HG02623 (cell line): ENCODE results near the gene PARP1.

Experiments used
- ATAC-seq: cut with Tn5 transposase; IDR thresholded peaks from one replicate; pipeline ENCODE4 v1.9.1; 2021; ENCODE audit warnings: moderate library complexity; ENCODE audit not compliant: unreplicated experiment

PARP1 gene

GRCh38 chr1:226408285-226409184 is 642 bp upstream of the PARP1 start:
- no peak for ATAC-seq

- ATAC-seq: no peak
Observed at GRCh38 chr1:226407199-226407496, 745 bp downstream of the PARP1 start.

- no peak for ATAC-seq
Observed at GRCh38 chr1:226406401-226406881, 1.5 kb downstream of the PARP1 start.

GRCh38 chr1:226405411-226405988 is 2.4 kb downstream of the PARP1 start:
- ATAC-seq: no peak

- no peak for ATAC-seq
Observed at GRCh38 chr1:226404904-226405222, 3.0 kb downstream of the PARP1 start.

- no peak for ATAC-seq
Observed at GRCh38 chr1:226404063-226404903, 3.6 kb downstream of the PARP1 start.

- ATAC-seq: no peak
Observed at GRCh38 chr1:226403201-226404034, 4.5 kb downstream of the PARP1 start.

- no peak for ATAC-seq
Observed at GRCh38 chr1:226402739-226403165, 5.1 kb downstream of the PARP1 start.

- no peak for ATAC-seq
Observed at GRCh38 chr1:226401355-226402303, 6.3 kb downstream of the PARP1 start.

GRCh38 chr1:226400519-226401354 is 7.2 kb downstream of the PARP1 start:
- no peak for ATAC-seq

- ATAC-seq: no peak
Observed at GRCh38 chr1:226397955-226398636, 9.8 kb downstream of the PARP1 start.

GRCh38 chr1:226397011-226397926 is 10.6 kb downstream of the PARP1 start:
- no peak for ATAC-seq

- no peak for ATAC-seq
Observed at GRCh38 chr1:226395753-226396152, 12.1 kb downstream of the PARP1 start.

- no peak for ATAC-seq
Observed at GRCh38 chr1:226394462-226394861, 13.4 kb downstream of the PARP1 start.

- no peak for ATAC-seq
Observed at GRCh38 chr1:226390681-226391080, 17.2 kb downstream of the PARP1 start.

- no peak for ATAC-seq
Observed at GRCh38 chr1:226388131-226388530, 19.8 kb downstream of the PARP1 start.

GRCh38 chr1:226384717-226385116 is 23.2 kb downstream of the PARP1 start:
- ATAC-seq: no peak
